HG02840 (cell line): ENCODE data around the gene DPCD.

Experiments used
- ATAC-seq: cut with Tn5 transposase; IDR thresholded peaks from one replicate; pipeline ENCODE4 v1.9.1; 2021; ENCODE audit warnings: mild to moderate bottlenecking, moderate library complexity, moderate number of reproducible peaks; ENCODE audit not compliant: unreplicated experiment, low FRiP score

Gene DPCD

GRCh38 chr10:101587725-101588653 is at the start of gene DPCD, which contains the start of gene POLL:
TSS of gene DPCD (plus strand) at chr10:101588321. CDS start at chr10:101588337, 16 bp downstream.
TSS of gene POLL (minus strand) at chr10:101588257. CDS start at chr10:101587360, 897 bp downstream.
- peak; percentile 94 for ATAC-seq

DNA sequence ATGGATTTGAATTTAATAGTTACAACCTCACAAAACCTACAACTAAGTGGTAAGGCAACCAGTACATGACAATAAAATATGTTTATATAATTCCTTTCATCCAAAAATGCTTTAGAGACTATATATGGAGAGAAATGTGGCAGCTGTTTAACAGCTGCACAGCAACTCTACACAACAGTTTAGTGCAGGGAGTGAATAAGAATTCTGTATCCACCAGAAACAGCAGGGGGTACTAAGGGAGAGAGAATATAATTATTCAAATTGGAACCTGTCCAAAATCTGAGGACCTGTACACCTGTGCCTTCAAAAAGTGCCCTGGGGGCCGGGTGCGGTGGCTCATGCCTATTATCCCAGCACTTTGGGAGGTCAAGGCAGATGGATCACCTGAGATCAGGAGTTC is 49.7 kb upstream of the DPCD start:
- no peak for ATAC-seq

GRCh38 chr10:101545898-101546297 is 42.2 kb upstream of the DPCD start:
- ATAC-seq: no peak

DNA sequence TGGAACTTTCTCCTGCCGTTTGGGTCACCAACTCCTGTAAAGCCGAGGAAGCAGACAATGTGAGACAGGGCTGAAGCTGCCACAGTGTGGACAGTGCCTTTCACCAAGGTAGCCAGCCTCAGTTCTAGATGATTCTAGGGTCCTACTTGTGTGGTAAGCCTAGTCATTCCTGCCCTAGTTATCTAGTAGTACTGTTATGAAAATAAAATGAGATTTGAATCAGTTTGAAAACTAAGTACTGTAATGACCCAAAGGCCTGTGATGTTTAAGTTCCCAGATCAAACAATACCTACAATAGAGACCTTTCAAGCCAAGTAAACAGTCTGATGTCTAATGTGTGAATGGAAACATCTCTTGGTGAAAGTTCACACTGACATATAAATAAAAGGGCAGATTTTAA is 37.2 kb upstream of the DPCD start:
- no peak for ATAC-seq

DNA sequence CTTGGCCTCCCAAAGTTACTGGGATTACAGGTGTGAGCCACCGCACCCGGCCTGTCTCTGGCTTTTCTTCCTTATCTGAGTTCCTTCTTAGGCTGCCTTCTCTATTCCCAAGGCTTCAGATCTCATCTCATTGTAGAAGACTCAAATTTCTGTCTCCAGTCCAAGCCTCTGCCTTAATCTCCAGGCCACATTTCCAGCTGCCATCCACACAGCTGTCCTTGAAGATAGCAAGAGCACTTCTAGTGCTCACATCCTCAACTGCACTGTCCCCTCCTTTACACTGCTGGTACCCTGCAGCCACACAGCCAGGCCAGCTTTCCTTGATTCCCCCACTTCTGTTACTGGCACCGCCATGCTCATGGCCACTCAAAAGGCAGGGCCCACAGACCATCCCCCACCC is 35.7 kb upstream of the DPCD start:
- no peak for ATAC-seq

GRCh38 chr10:101557541-101557940 is 30.6 kb upstream of the DPCD start:
- no peak for ATAC-seq

DNA sequence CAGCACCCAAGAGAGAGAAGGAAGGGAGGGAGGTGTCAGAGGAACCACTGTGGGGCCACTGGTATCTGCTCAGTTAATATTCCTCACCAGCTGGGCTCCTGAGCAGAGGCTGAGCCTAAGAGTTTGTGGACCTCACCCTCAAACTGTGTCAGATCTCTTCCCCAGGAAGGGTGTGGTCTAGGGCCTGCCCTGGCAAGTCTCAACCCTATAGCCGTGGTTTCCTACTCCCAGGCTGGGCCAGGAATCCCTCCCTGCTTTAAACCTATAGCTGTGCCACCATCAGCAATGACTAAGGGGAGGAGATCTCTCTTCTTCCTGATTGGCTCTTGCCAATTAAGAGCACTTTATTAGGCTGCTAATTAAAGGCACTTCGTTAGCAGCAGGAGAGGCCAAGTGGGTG is 29.9 kb upstream of the DPCD start:
- ATAC-seq: no peak

DNA sequence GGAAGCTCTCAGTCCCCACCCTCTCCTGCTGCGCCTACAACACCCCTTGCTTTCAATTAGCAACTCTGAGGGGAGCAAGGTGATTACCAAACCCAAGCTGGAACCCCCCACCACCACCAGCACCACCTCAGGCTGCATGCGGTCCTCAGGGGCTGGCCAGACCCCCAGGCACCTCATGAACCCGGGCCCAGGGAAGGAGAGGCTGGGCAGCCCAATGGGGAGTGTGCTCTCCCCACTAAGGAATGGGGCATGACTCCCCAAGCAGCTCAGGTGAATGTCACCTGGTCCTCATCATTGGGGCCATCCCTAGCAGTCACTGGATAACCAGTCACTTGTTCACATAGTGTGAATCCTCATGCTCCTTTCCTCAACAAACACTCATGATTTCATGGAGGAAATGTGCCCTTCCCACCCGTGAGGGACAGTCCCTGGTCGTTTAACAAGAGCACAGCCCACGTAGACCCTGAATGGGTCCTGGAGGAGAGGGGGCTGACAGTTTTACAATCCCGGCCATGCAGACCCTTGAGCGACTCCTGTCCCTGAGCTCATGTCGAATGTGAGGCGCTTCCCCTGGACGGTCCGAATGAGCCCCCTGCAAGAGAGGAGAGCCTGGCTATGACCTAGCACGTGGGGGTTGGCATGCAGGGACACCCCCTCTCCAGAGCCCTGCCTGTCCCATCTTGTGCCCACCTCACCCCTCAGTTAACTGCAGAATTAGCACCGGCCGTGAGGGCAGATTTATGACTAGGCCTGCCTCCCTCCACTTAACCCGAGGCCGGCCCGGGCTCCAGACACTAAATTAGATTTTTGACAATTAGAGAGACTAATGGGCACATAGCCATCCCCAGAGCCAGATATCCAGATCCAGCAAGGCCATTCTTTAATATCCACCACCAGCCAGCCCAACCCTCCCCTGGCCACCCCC is 29.2 kb upstream of the DPCD start:
- ATAC-seq: no peak

DNA sequence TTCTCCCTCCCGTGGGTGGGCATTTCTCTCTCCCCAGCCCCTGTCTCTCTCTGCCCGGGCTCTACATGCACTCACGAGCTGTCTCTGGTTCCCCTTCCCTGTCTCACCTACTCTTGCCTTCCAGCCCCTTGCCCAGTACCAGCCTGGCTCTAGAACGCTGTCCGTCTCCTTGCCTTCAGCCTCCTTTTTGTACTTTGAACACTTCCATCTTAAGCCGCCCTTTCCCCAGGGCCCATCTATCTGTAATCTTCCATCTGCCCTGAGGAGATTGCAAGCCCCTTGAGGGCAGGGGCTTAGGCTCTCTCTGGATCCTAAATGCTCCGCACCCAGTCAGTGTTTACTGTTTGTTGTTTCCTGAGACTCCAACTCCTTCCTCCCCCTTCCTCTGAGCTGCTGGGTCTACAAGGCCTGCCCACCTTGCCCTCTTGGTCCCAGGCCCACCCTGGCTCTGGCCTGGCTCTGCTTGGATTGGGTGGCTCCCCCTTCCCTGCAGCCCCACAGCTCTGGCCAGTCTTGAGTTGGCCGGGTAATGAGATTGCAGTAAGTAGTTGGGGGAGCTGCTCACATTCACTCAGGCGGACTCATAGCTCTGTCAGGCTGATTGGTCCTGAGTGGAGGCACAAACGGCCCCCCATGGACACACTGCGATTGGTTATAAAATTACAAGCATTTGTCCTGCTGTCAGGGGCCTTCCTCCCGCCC is 28.4 kb upstream of the DPCD start:
- no peak for ATAC-seq

- ATAC-seq: no peak
Measured at GRCh38 chr10:101560298-101561067, 27.6 kb upstream of the DPCD start.

- ATAC-seq: no peak
Measured at GRCh38 chr10:101561068-101561915, 26.8 kb upstream of the DPCD start.

GRCh38 chr10:101562231-101562630 is 25.9 kb upstream of the DPCD start:
- no peak for ATAC-seq

DNA sequence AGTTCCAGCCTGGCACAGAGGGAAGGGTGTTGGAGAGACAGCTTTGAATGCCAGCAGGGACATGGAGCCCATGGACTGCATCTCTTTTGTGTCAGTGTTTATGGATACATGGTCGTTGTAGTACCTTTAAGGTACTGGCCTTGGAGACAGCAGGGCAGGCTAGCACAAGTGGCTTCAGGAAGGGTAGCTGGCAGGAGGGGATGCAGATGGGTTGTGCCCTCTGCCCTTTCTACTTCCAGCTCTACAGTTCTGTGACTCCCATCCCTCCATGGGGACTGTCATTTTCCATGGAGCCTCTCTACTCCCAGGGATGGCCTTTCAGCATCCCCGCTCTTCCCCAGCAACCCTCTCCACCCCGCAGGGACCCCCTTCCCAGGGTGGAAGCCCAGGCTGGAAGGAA is 25.1 kb upstream of the DPCD start:
- ATAC-seq: no peak

- no peak for ATAC-seq
Measured at GRCh38 chr10:101563497-101564040, 24.6 kb upstream of the DPCD start.

DNA sequence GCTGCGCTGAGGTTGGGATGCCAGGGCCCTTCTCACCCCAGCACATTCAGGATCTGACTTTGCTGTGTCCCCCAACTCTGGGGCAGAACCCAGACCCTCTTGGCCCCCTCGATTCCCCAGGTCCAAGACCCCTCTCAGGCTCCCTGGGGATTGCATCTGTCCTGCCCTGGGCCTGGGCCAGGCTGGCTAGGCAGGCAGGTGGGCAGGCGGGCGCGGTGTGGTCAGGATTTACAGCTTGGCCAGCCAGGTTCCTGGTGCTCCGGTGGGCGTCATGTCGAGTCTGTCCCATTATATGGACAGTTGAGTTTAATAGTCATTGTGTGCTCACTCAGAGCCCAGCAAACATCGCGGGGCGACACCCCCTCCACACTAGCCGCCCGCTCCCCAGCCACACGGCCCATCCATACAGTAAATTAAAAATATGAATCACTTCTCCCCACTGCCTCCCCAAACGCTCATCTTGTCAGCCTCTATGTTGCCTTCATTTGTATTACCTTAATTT is 23.6 kb upstream of the DPCD start:
- ATAC-seq: no peak

DNA sequence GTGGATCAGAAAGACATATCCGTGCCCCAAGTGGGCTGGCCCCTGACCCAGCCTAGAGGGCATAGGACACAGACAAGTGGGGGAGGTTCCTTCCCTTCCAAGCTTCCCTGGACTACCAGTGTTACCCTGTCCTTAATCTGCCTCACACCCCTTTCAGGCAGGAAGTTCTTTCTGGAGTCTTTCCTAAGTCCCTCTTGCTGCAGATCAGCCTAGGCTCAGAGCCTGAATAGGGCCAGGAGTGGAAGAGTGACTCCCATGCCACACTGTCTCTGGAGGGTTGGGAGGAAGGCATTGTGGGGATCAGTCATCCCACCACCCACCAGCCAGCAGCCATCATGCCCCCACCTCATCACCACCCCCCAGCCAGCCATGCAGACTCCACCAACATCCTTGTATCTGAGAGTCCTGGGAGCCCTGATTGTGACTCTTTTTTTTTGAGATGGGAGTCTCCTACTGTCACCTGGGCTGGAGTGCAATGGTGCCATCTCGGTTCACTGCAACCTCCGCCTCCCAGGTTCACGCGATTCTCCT is 22.7 kb upstream of the DPCD start:
- ATAC-seq: no peak

DNA sequence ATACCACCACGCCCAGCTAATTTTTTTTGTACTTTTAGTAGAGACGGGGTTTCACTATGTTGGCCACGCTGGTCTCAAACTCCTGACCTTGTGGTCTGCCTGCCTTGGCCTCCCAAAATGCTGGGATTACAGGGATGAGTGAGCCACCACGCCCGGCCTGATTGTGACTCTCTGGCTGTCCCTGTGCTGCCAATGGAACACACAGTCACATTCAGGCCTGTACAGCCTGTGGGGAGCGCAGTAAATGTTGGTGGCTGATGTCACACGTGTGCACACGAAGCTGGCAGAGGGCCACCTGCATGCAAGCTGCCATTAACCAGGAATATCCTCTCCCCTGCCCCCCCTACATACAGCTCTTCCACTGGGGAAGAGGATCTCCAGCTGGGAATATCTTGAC is 22.2 kb upstream of the DPCD start:
- ATAC-seq: no peak
